Stimulated activated naive B cell treated with anti-CD40 and anti-IgM and Interleukin-4, amounts not matched to agents 10 μg/mL and 1 μg/mL and 100 μg/mL, for 72 hours (primary cell): ENCODE data around the gene TBX19.

Experiments used
- ATAC-seq, 2 donors: fragments of 150-1000 bp; cut with Tn5 transposase; replicated peaks; 2 replicates each; pipeline ENCODE4 v1.10.0; 2021; ENCODE audit warnings: moderate library complexity in 1 of 2
- DNase-seq: peaks from one replicate; pipeline ENCODE4 v3.0.0; 2021
- H3K27ac Mint-ChIP-seq: one replicate; pipeline ENCODE4 v1.8.0; 2022; ENCODE audit warnings: mild to moderate bottlenecking, mixed read lengths
- H3K27me3 Mint-ChIP-seq, 2 donors: one replicate each; pipeline ENCODE4 v1.8.0; 2022; ENCODE audit warnings: mixed read lengths in 2 of 2
- H3K36me3 Mint-ChIP-seq, 2 donors: one replicate each; pipeline ENCODE4 v1.8.0; 2022; ENCODE audit warnings: mixed read lengths in 2 of 2, mild to moderate bottlenecking in 1 of 2
- H3K4me1 Mint-ChIP-seq, 2 donors: one replicate each; pipeline ENCODE4 v1.8.0; 2022; ENCODE audit warnings: mixed read lengths in 2 of 2, mild to moderate bottlenecking in 1 of 2
- H3K4me3 Mint-ChIP-seq, 2 donors: one replicate each; pipeline ENCODE4 v1.8.0; 2022; ENCODE audit warnings: mild to moderate bottlenecking in 2 of 2, mixed read lengths in 2 of 2, moderate library complexity in 1 of 2
- H3K9me3 Mint-ChIP-seq, 2 donors: one replicate each; pipeline ENCODE4 v1.8.0; 2022; ENCODE audit warnings: mixed read lengths in 2 of 2, mild to moderate bottlenecking in 1 of 2

The TBX19 gene

DNA sequence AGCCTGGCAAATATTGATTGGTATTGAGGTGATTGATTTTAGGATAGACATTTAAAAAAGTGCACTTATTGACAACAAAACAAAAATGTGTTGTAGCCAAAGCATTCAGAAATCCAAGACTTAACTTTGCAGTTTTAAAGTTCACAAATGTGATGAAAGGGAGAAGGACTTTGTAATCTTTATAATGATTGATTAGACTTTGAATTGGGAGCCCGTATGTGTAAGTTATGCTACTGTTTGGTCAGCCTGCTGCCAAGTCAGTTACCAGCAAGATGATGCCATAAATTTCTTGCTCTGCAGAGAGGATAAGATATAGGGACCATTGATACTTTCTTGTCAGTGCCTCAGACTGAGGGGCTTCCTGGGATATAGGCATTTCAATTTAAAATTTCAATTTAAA is 39.5 kb downstream of the TBX19 start:
- no peak overlapping the region for H3K27ac Mint-ChIP-seq
- ATAC-seq: no peak
- H3K9me3 Mint-ChIP-seq: peaks cover 0 to 6% of the 10 kb centered on the region in 2 donors
- H3K4me3 Mint-ChIP-seq: no peak overlapping the region
- peaks cover 26 to 36% of the 10 kb centered on the region in 2 donors for H3K36me3 Mint-ChIP-seq
- no peaks in the 10 kb centered on the region for H3K27me3 Mint-ChIP-seq
- H3K4me1 Mint-ChIP-seq: no peaks in the 10 kb centered on the region
- DNase-seq: no peak

DNA sequence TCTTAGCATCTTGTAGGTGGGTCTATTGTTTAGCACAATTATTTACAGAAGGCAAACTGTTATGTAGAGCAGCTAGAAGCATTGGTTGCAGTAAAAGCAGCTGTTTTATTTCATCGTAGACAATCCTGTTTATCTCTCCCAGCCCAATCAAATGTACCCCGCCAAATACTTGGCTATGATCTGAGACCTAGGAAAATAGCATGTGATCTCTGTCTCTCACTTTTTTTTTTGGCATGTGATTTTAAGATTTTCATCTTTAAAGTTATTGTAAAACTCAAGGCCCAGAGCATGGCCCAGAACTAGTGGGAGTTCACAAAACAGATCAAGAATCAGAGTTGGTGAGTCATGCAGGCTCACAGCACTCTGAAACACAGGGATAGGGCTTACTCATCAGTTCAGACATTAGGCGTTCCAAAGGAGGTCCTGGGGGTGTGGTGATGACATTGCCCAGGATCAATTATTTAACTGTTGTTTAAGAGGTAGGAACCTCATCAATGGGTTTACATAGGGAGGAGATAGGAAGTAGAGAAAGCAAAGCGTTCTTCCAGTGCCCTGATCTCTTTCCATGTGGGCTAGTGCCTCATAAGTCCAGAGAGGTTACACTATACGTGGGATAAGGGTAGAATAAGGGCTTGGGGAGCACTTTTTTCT is 40.2 kb downstream of the TBX19 start:
- no peak for DNase-seq
- peaks cover 26 to 38% of the 10 kb centered on the region in 2 donors for H3K36me3 Mint-ChIP-seq
- H3K9me3 Mint-ChIP-seq: peaks cover 0 to 6% of the 10 kb centered on the region in 2 donors

DNA sequence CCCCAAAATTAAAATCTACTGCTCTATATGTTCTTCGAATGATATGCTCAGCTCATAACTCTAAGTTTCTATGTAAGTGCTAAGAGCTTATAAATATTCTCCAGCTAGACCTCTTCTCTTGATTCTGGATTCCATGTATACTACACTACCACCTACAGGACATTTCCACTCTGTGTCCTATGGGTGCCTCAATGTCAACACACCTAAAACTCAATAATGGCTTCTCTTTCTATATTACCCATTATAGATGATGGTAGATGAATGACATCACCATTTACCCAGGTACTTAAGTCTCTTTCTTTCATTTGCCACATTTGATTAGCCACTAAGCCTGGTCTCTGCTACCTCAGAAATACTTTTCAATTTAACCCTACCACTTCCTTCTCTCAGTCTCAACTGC is 41.3 kb downstream of the TBX19 start:
- H3K36me3 Mint-ChIP-seq: peaks cover 23 to 34% of the 10 kb centered on the region in 2 donors
- H3K9me3 Mint-ChIP-seq: peaks cover 0 to 6% of the 10 kb centered on the region in 2 donors
- H3K4me3 Mint-ChIP-seq: no peak overlapping the region
- H3K27me3 Mint-ChIP-seq: no peaks in the 10 kb centered on the region
- H3K4me1 Mint-ChIP-seq: no peaks in the 10 kb centered on the region
- peak; percentile 72 to 77 for ATAC-seq
- H3K27ac Mint-ChIP-seq: no peak overlapping the region
- DNase-seq: no peak

More for the DNA sequence above, 40.2 kb downstream of the TBX19 start:
- Mint-ChIP-seq H3K4me1 (no peaks in the 10 kb centered on the region), H3K27me3 (no peaks in the 10 kb centered on the region), H3K4me3 (no peak overlapping the region), H3K27ac (no peak overlapping the region)
- no peak for ATAC-seq

DNA sequence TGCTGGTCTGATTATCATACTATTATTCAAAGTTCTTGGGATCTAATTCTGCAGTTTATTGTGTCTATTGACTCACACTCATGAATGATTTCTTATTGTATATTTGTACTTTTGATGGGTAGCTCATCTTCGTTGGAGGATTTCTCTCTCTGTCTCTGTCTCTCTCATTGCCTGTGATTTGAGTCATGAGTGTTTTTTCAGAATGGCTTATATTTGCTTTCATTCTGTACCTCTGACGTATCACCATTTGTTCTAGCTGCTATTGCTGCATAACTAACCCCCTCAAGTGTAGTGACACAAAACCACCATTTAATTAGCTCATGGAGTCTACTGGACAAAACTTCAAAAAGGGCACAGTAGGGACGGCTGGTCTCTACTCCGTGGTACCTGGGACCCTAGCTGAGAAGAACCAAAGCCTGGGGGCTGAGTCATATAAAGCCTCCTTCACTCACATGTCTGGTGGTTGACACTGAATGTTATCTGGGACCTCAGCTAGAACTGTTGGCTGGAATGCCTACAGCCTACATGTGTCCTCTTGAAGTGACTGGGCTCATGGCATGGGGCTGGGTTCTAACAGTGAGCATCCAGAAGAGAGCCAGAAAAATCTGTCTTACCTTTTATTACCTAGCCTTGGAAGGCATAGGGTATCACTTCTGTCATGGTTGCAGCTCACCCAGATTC is 44.2 kb downstream of the TBX19 start:
- H3K27ac Mint-ChIP-seq: no peak overlapping the region
- H3K27me3 Mint-ChIP-seq: no peaks in the 10 kb centered on the region
- peaks cover 11 to 18% of the 10 kb centered on the region in 2 donors for H3K36me3 Mint-ChIP-seq
- H3K4me1 Mint-ChIP-seq: peaks cover 1 to 7% of the 10 kb centered on the region in 2 donors
- no peak for ATAC-seq
- no peak overlapping the region for H3K4me3 Mint-ChIP-seq
- DNase-seq: no peak
- peaks cover 0 to 6% of the 10 kb centered on the region in 2 donors for H3K9me3 Mint-ChIP-seq

DNA sequence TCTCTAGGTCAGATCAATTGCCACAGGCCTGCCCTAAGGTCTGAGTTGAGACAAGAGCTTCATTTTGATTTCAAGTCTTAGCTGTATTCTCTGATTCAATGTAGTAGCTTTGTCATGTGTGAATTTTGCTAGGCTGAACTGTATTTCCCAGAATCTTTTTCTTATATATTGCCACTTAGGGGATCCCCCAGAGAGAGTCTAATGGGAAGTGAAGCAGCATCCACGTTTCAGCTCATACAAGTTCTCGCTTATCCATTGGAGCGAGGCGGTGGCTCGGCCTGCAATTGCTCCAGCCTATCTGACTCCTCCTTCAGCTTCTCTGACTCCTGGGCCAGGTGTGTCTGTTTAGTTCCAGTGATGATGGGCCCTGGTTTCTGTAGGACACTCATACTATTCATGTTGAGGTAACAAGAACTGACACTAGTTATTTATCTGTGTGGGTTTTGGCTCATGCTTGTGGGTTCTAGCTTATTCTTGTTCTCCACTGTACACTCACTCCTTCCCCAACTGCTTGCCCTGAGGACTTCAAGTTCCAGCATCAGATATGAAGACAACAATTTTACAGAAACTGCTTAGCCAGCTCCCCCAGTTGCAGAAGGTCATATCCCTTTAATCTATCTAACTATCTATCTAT is 48.2 kb downstream of the TBX19 start:
- Mint-ChIP-seq H3K4me3 (no peak overlapping the region), H3K27ac (no peak overlapping the region), H3K9me3 (peaks cover 0 to 6% of the 10 kb centered on the region in 2 donors), H3K36me3 (peaks cover 9 to 15% of the 10 kb centered on the region in 2 donors), H3K27me3 (no peaks in the 10 kb centered on the region), H3K4me1 (peaks cover 1 to 7% of the 10 kb centered on the region in 2 donors)
- ATAC-seq: peak; percentile 20 to 39
- DNase-seq: no peak

DNA sequence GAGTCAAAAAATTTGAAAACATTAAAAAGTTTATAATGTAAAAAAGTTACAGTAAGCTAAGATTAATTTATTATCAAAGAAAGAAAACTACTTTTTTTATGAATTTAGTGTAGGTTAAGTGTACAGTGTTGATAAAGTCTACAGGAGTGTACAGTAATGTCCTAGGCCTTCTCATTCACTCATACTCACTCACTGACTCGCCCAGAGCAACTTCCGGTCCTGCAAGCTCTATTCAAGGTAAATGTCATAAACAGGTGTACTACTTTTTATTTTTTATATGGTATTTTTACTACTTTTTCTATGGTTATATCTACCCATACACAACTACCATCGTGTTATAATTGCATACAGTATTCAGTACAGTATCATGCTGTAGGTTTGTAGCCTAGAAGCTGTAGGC is 49.6 kb downstream of the TBX19 start:
- Mint-ChIP-seq H3K36me3 (peaks cover 0 to 4% of the 10 kb centered on the region in 2 donors), H3K4me3 (no peak overlapping the region), H3K27me3 (no peaks in the 10 kb centered on the region), H3K27ac (no peak overlapping the region), H3K9me3 (no peaks in the 10 kb centered on the region), H3K4me1 (peaks cover 1 to 7% of the 10 kb centered on the region in 2 donors)
- no peak for ATAC-seq
- DNase-seq: no peak

DNA sequence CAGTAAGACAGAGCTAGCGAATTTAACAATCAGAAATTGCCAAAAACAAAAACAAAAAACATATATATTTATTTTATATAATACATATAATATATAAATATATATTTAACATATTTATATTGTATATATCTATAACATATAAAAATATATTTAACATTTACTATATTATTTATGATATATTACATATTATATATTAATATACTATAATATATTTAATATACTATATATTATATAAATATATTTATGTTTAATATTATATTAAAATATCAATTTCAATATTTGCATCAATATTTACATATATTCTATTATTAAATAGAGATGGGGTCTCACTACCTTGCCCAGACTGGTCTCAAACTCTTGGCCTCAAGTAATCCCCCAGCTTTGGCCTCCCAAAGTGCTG is 50.9 kb downstream of the TBX19 start:
- Mint-ChIP-seq H3K36me3 (peaks cover 0 to 4% of the 10 kb centered on the region in 2 donors), H3K4me1 (peaks cover 1 to 7% of the 10 kb centered on the region in 2 donors), H3K9me3 (no peaks in the 10 kb centered on the region), H3K27me3 (no peaks in the 10 kb centered on the region), H3K27ac (no peak overlapping the region), H3K4me3 (no peak overlapping the region)
- DNase-seq (no peak), ATAC-seq (no peak)

DNA sequence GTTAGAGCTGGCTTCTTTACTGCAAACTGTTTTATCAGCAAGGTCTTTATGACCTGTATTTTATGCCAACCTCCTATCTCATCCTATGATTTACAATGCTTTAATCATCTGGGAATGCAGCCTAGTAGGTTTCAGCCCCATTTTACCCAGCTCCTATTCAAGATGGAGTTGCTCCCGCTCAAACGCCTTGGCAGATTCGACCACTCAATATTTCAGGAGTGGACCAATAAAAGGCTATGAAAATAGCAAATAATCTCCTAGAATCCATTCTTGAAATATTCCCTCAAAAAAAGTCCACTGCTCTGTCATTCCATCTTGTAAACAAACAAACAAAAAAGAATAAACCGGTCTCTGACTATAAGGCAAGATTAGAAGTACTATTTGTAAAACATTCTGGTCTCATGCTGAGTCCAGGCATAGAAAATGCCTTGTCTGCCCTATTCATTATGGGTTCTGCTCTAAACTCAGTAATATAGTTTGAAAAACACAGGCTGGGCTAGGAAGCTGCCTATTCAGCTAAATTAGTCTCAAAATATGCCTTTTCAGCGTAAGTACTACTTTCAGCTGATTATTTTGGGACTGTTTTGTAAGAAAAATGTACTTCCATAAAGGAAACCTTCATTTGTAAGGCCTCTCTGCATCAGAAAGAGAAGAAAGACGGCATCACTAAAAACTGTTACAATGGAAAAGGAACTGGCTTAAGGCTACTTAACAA is 53.0 kb downstream of the TBX19 start:
- Mint-ChIP-seq H3K4me1 (peaks cover 1 to 3% of the 10 kb centered on the region in 2 donors), H3K4me3 (no peak overlapping the region), H3K27me3 (no peaks in the 10 kb centered on the region), H3K36me3 (peaks cover 0 to 2% of the 10 kb centered on the region in 2 donors), H3K27ac (no peak overlapping the region), H3K9me3 (no peaks in the 10 kb centered on the region)
- DNase-seq (no peak), ATAC-seq (no peak)

DNA sequence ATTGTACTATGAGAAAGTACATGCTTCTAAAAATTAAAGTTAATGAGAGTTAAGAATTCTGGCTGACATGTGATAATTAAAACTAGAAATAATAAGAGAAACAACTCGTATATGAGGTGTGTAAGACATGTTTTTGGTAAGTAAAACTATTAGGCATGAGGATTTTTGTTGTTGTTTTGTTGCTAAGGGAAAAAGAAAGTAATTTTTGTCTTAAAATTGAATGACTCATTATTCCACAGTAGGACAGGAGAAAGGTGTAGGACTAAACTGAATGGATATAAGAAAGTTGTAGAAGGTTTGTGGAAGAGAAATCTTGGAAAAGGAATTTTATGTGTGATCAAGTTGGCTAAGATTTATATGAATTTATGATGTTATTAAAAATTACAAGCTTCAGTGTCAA is 54.8 kb downstream of the TBX19 start:
- no peak overlapping the region for H3K4me3 Mint-ChIP-seq

DNA sequence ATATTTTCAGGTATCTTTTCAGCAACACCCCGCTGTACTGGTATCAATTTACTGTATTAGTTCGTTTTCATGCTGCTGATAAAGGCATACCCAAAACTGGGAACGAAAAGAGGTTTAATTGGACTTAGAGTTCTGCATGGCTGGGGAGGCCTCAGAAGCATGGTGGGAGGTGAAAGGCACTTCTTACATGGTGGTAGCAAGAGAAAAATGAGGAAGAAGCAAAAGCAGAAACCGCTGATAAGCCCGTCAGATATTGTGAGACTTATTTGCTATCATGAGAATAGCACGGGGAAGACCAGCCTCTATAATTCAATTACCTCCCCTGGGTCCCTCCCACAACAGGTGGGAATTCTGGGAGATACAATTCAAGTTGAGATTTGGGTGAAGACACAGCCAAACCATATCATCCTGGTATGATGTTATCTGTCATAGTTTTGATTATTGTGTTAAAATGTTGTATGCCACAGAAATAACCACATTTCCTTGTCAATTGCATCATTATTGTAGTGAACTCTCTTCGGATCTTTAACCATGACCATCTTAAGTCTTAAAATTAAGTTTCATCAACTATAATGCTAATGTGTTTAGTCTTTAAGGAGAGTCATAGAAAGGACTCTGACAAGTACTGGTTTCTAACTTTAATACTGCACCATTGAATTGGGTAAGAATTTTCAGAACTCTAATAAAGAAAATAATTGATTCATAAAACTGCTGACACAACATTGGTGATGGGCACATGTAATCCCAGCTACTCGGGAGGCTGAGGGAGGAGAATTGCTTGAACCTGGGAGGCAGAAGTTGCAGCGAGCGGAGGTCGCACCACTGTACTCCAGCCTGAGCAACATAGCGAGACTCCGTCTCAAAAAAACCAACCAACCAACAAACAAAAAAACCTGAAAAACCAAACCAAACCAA is 58.2 kb downstream of the TBX19 start:
- peaks cover 4 to 8% of the 10 kb centered on the region in 2 donors for H3K4me1 Mint-ChIP-seq
- no peak for DNase-seq

More for the DNA sequence above, 54.8 kb downstream of the TBX19 start:
- Mint-ChIP-seq H3K9me3 (no peaks in the 10 kb centered on the region), H3K27ac (no peak overlapping the region), H3K27me3 (no peaks in the 10 kb centered on the region), H3K36me3 (peaks cover 0 to 2% of the 10 kb centered on the region in 2 donors), H3K4me1 (no peaks in the 10 kb centered on the region)
- ATAC-seq (no peak), DNase-seq (no peak)

DNA sequence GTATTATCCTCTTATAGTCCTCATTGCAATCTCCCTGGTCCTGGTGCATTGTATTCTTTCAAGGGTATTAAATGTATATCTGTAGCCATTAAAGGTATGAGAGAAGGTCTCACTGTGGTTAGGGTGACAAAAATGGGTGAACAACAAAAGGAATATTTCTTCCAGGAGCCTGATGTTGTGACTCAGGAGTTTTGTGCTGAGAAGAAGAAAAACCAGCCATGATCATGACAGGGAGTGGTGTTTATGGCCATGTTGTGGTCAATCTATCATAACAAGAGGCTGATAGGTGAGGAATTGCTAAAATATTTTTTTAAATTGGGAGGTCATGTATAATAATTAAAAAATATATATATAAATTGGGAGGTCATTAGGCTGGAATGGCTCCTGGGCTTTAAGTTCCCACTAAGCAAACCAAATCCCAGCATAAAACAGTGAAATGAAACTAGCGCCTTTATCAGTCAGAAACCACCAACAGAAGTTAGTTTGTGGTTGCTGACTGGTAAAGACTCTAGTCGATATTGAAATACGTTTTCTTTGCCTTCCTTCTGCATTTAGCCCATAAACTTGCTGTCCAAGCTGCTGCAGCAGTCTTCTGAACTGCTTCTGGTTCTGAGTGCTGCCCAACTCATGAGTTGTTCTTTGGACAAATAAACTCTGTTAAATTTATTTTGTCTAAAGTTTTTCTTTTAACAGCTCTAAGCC is 60.3 kb downstream of the TBX19 start:
- ATAC-seq (no peak), DNase-seq (no peak)
- Mint-ChIP-seq H3K4me3 (no peak overlapping the region), H3K36me3 (peaks cover 0 to 2% of the 10 kb centered on the region in 2 donors), H3K9me3 (no peaks in the 10 kb centered on the region), H3K4me1 (peaks cover 4 to 8% of the 10 kb centered on the region in 2 donors), H3K27ac (no peak overlapping the region), H3K27me3 (no peaks in the 10 kb centered on the region)

More for the DNA sequence above, 58.2 kb downstream of the TBX19 start:
- Mint-ChIP-seq H3K9me3 (no peaks in the 10 kb centered on the region), H3K4me3 (no peak overlapping the region), H3K27me3 (no peaks in the 10 kb centered on the region), H3K36me3 (peaks cover 0 to 2% of the 10 kb centered on the region in 2 donors), H3K27ac (no peak overlapping the region)
- ATAC-seq: no peak

DNA sequence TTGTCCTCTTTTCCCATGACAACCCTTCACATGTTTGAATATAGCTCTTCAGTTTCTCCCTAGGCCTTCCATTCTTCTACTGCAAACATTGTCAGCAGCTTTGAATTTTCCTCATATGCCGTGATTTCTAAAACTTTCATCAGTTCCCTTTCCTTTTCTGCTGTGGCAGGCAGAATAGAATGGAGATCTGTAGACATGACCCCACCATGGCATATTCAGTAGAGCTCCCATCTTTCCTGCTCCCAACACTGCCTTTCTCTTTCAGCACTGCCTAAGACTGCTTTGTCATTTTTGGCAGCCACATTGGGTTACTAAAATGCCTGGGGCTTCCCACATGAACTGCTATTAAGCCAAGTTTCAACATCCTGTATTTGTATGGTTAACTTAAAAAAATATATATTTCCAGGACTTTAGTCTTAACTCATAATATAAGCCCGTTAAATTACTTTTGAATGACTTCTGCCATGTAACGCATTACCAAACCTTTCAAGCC is 60.9 kb downstream of the TBX19 start:
- DNase-seq: no peak
- no peak for ATAC-seq

More for the DNA sequence above, 60.9 kb downstream of the TBX19 start:
- Mint-ChIP-seq H3K4me3 (no peak overlapping the region), H3K36me3 (peaks cover 0 to 2% of the 10 kb centered on the region in 2 donors), H3K4me1 (peaks cover 4 to 8% of the 10 kb centered on the region in 2 donors), H3K27ac (no peak overlapping the region), H3K9me3 (no peaks in the 10 kb centered on the region), H3K27me3 (no peaks in the 10 kb centered on the region)
